Gastroesophageal sphincter (tissue), 3 donors: ENCODE results near the gene RHNO1.

Source experiments
- EP300 ChIP-seq: sonication (generic); formaldehyde crosslinking; IDR thresholded peaks from one replicate; pipeline ENCODE4 v1.6.1; 2017; ENCODE audit warnings: antibody characterized with exemption, mild to moderate bottlenecking
- POLR2A ChIP-seq, 2 donors: fragments of 450-650 bp; IDR thresholded peaks; one replicate each; pipeline ENCODE4 v1.6.1; 2017; ENCODE audit warnings: antibody characterized with exemption in 2 of 2, mild to moderate bottlenecking in 2 of 2, moderate library complexity in 1 of 2
- POLR2AphosphoS5 ChIP-seq: sonication (generic); formaldehyde crosslinking; IDR thresholded peaks from one replicate; pipeline ENCODE4 v1.6.1; 2017; ENCODE audit warnings: antibody characterized with exemption
- TF ChIP-seq, protein P1 (sequence below), 4 experiments: fragments of 200-600 bp in 2 of 4; fragments of 450-650 bp in 2 of 4; sonication (generic) in 1 of 4; IDR thresholded peaks; one replicate each; pipeline ENCODE4 v1.5.1; 2017 to 2019; ENCODE audit warnings: antibody characterized with exemption in 4 of 4, mild to moderate bottlenecking in 2 of 4, moderate library complexity in 2 of 4

DNA sequence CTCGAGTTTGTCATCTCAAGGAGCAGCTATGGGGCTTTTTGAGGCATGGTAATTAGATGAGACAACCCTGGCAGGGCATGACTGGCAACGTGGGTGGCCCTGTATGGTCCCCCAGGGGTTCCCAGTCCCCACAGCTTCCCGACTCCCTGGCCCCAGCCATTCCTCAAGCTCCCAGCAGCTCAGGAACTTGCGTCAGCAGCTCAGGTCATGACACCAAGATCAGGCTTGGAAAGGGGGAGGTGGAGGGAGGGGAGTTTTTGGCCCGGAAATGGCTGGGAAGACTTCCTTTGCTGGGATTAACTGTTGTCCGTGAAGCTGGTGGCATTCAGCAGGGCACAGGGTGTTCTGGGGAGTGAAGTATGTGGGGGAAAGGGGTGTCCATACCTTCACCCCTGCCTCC lies 31.7 kb upstream of the RHNO1 start:
- TF ChIP-seq EP300, result no peak
- no peak for TF ChIP-seq POLR2A (IDR thresholded peaks at IDR 0.05)
- TF ChIP-seq, protein P1, sequence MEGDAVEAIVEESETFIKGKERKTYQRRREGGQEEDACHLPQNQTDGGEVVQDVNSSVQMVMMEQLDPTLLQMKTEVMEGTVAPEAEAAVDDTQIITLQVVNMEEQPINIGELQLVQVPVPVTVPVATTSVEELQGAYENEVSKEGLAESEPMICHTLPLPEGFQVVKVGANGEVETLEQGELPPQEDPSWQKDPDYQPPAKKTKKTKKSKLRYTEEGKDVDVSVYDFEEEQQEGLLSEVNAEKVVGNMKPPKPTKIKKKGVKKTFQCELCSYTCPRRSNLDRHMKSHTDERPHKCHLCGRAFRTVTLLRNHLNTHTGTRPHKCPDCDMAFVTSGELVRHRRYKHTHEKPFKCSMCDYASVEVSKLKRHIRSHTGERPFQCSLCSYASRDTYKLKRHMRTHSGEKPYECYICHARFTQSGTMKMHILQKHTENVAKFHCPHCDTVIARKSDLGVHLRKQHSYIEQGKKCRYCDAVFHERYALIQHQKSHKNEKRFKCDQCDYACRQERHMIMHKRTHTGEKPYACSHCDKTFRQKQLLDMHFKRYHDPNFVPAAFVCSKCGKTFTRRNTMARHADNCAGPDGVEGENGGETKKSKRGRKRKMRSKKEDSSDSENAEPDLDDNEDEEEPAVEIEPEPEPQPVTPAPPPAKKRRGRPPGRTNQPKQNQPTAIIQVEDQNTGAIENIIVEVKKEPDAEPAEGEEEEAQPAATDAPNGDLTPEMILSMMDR (IDR thresholded peaks at IDR 0.05), result no peak
- TF ChIP-seq POLR2AphosphoS5, result no peak
